GM12878 (cell line): ENCODE results near the gene GATA2. TPM values are rescaled to one million over a fixed set of nuclear protein-coding genes. Genes with fewer than 3 reads are reported as not detected.

Experiments used
- ETV6 ChIP-seq, 2 experiments: fragments of 450-650 bp in 1 of 2; IDR thresholded peaks in 1 of 2; conservative IDR thresholded peaks in 1 of 2; 2 replicates each; pipeline ENCODE4 v1.6.1; 2014; ENCODE audit warnings: antibody characterized with exemption in 1 of 2, borderline replicate concordance in 1 of 2, low read depth in 1 of 2, mild to moderate bottlenecking in 1 of 2, moderate library complexity in 1 of 2
- PAX5 ChIP-seq: IDR thresholded peaks from 2 replicates; pipeline ENCODE4 v1.6.1; 2011; ENCODE audit warnings: low read depth, low read length, borderline replicate concordance
- POLR2A ChIP-seq: IDR thresholded peaks from 2 replicates; pipeline ENCODE4 v1.6.1; 2011; ENCODE audit warnings: low read depth, mild to moderate bottlenecking, low read length
- SIN3A ChIP-seq: IDR thresholded peaks from 2 replicates; pipeline ENCODE4 v1.6.1; 2012; ENCODE audit warnings: low read depth, low read length, improper control_type of control experiment
- SREBF2 ChIP-seq: IDR thresholded peaks from 2 replicates; pipeline ENCODE4 v1.6.1; 2012; ENCODE audit warnings: mild to moderate bottlenecking, low read length
- polyA plus RNA-seq, 11 experiments: library from polyadenylated mRNA; depleted of rRNA in 4 of 11; unstranded in 6 of 11; stranded (reverse) in 5 of 11; fragments of >200 nt; fragmentation: Nextera tagmentation in 4 of 11; fragmentation: Illumina TruSeq in 1 of 11; extraction: Ambion mirVana in 4 of 11; extraction: Trizol in 1 of 11; gene quantifications; 1 replicate in 1 of 11; 2 replicates in 10 of 11; pipeline versions ENCODE4 v1.2.1 to v1.2.3, GENCODE V29; 2011 to 2016; ENCODE audit warnings: inconsistent platforms in 2 of 11, missing spikeins in 2 of 11, low read depth in 1 of 11
- total RNA-seq, 4 experiments: library from RNA; depleted of rRNA in 3 of 4; stranded (reverse); fragments of >200 nt in 3 of 4; fragmentation: Illumina TruSeq in 1 of 4; extraction: Trizol in 1 of 4; gene quantifications; 2 replicates each; pipeline versions ENCODE4 v1.2.1 to v1.2.3, GENCODE V29; 2013 to 2021
- TF ChIP-seq, protein P1 (sequence below): fragments of 450-650 bp; IDR thresholded peaks from 2 replicates; pipeline ENCODE4 v1.6.1; 2017; ENCODE audit warnings: mild to moderate bottlenecking, moderate library complexity
- TF ChIP-seq, protein P2 (sequence below): fragments of 150-350 bp; IDR thresholded peaks from 2 replicates; pipeline ENCODE4 v1.6.1; 2016; ENCODE audit warnings: low read depth, low read length

GATA2 gene
- total and polyA plus RNA-seq, 10 of the 15 experiments (the other 5 are each of a cell fraction or from before 2014, with no cell fraction given), result 0.56 TPM; not detected in 9

DNA sequence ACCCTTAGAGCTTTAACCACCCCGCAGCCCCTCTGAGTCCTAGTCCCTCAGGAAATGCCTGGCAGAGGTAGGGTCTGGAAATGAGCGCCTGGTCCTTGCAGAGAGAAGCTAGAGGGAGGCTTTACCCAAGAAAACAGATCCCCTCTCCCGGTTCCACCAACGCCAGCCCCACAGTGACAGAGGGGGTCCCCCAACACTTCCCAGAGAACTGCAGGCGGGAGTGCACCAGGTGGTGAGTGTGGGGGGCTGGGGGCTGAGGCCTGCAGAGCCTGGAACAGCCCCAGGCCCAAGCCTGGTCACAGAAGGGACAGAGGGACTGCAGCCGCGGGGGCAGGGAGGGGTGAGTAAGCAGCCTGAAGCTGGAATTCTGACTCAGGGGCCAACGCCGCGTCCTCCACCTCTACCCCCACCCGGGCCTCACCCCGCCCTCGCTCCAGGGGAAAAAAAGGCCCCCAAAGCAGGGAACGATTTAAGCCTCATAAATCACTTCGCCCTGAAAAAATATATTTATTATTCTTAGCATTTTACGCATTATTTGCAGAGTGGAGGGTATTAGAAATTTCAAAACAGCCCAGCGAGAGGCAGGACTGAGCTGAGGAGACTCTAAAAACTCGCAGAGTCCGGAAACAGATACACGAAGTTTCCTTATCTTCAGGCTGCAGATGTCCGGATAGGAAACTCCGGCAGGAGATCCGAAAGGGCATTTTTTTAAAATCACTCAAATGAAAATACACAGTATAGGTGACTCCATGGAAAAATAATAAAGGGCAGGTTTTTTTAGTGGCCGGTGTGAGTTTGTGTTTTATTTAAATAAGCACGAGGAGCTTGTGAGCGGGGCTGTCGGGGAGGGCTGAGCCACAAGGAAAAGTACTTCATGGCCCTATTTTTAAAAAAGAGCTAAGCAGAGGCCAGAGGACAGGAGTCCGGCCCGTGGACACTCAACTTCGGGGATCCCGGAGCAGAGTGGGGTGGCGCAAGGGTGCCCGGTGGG is 10.0 kb downstream of the GATA2 start (continued):
- TF ChIP-seq, protein P1, sequence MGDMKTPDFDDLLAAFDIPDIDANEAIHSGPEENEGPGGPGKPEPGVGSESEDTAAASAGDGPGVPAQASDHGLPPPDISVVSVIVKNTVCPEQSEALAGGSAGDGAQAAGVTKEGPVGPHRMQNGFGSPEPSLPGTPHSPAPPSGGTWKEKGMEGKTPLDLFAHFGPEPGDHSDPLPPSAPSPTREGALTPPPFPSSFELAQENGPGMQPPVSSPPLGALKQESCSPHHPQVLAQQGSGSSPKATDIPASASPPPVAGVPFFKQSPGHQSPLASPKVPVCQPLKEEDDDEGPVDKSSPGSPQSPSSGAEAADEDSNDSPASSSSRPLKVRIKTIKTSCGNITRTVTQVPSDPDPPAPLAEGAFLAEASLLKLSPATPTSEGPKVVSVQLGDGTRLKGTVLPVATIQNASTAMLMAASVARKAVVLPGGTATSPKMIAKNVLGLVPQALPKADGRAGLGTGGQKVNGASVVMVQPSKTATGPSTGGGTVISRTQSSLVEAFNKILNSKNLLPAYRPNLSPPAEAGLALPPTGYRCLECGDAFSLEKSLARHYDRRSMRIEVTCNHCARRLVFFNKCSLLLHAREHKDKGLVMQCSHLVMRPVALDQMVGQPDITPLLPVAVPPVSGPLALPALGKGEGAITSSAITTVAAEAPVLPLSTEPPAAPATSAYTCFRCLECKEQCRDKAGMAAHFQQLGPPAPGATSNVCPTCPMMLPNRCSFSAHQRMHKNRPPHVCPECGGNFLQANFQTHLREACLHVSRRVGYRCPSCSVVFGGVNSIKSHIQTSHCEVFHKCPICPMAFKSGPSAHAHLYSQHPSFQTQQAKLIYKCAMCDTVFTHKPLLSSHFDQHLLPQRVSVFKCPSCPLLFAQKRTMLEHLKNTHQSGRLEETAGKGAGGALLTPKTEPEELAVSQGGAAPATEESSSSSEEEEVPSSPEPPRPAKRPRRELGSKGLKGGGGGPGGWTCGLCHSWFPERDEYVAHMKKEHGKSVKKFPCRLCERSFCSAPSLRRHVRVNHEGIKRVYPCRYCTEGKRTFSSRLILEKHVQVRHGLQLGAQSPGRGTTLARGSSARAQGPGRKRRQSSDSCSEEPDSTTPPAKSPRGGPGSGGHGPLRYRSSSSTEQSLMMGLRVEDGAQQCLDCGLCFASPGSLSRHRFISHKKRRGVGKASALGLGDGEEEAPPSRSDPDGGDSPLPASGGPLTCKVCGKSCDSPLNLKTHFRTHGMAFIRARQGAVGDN, result no peak
- no peak for TF ChIP-seq PAX5
- no peak for TF ChIP-seq SREBF2
- TF ChIP-seq POLR2A, result no peak
- TF ChIP-seq ETV6 (conservative IDR thresholded peaks at IDR 0.05 in 1 of 2, IDR thresholded peaks at IDR 0.05 in 1 of 2; ENCODE audit: borderline replicate concordance in 1 of 2, low read depth in 1 of 2), result no peak
- no peak for TF ChIP-seq SIN3A
- TF ChIP-seq, protein P2, sequence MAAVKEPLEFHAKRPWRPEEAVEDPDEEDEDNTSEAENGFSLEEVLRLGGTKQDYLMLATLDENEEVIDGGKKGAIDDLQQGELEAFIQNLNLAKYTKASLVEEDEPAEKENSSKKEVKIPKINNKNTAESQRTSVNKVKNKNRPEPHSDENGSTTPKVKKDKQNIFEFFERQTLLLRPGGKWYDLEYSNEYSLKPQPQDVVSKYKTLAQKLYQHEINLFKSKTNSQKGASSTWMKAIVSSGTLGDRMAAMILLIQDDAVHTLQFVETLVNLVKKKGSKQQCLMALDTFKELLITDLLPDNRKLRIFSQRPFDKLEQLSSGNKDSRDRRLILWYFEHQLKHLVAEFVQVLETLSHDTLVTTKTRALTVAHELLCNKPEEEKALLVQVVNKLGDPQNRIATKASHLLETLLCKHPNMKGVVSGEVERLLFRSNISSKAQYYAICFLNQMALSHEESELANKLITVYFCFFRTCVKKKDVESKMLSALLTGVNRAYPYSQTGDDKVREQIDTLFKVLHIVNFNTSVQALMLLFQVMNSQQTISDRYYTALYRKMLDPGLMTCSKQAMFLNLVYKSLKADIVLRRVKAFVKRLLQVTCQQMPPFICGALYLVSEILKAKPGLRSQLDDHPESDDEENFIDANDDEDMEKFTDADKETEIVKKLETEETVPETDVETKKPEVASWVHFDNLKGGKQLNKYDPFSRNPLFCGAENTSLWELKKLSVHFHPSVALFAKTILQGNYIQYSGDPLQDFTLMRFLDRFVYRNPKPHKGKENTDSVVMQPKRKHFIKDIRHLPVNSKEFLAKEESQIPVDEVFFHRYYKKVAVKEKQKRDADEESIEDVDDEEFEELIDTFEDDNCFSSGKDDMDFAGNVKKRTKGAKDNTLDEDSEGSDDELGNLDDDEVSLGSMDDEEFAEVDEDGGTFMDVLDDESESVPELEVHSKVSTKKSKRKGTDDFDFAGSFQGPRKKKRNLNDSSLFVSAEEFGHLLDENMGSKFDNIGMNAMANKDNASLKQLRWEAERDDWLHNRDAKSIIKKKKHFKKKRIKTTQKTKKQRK, result no peak
